SK-N-SH (cell line): Measurements from ENCODE around the gene TRPM2. TPM values are rescaled to one million over a fixed set of nuclear protein-coding genes. Genes with fewer than 3 reads are reported as not detected.

ENCODE experiments used
- CTCF ChIA-PET: fragments of 300-600, 350-600 bp; formaldehyde crosslinking; extraction: SDS; loops from one replicate; lab custom pipeline; 2021; lab: Yijun Ruan, JAX
- POLR2A ChIA-PET: fragments of 350-600 bp; sonication (Branson Sonifier 250); formaldehyde crosslinking; extraction: SDS; loops from one replicate; lab custom pipeline; 2020; ENCODE audit warnings: antibody characterized with exemption, inconsistent platforms; lab: Yijun Ruan, JAX
- DNase-seq: peaks from one replicate; pipeline ENCODE4 v3.0.0; 2012
- H2AFZ ChIP-seq: fragments of 200-600 bp; sonication (generic); 2 replicates; pipeline ENCODE4 v1.8.1; 2016; ENCODE audit warnings: antibody characterized with exemption, mild to moderate bottlenecking, low read depth
- H3F3A ChIP-seq: fragments of 200-600 bp; sonication (generic); replicated peaks from 2 replicates; pipeline ENCODE3; 2016; ENCODE audit warnings: antibody characterized with exemption, mild to moderate bottlenecking; ENCODE audit not compliant: insufficient read depth
- H3K27ac ChIP-seq, 2 experiments: fragments of 200-500 bp in 1 of 2; fragments of 200-600 bp in 1 of 2; sonication (Bioruptor generic) in 1 of 2; sonication (generic), shearing (Covaris generic) in 1 of 2; 2 replicates each; pipeline versions ENCODE4 v1.5.1 to v1.6.1; 2014 to 2016; ENCODE audit warnings: low read depth in 2 of 2, inconsistent platforms in 1 of 2, low read length in 1 of 2, mild to moderate bottlenecking in 1 of 2, mixed read lengths in 1 of 2
- H3K27me3 ChIP-seq: fragments of 200-600 bp; sonication (generic), shearing (Covaris generic); 2 replicates; pipeline ENCODE4 v1.6.1; 2016; ENCODE audit warnings: mixed run types; ENCODE audit not compliant: insufficient read depth
- H3K36me3 ChIP-seq, 2 experiments: fragments of 200-500 bp in 1 of 2; fragments of 200-600 bp in 1 of 2; sonication (Bioruptor generic) in 1 of 2; sonication (generic) in 1 of 2; replicated peaks in 1 of 2; 2 replicates each; pipeline versions ENCODE3 to v1.5.1; 2014 to 2016; ENCODE audit warnings: low read length in 1 of 2, mild to moderate bottlenecking in 1 of 2; ENCODE audit not compliant: insufficient read depth in 2 of 2, control insufficient read depth in 1 of 2
- H3K4me1 ChIP-seq, 2 experiments: fragments of 200-500 bp in 1 of 2; fragments of 200-600 bp in 1 of 2; sonication (Bioruptor generic) in 1 of 2; sonication (generic), shearing (Covaris generic) in 1 of 2; 2 replicates each; pipeline versions ENCODE4 v1.5.1 to v1.6.1; 2014 to 2016; ENCODE audit warnings: low read depth in 1 of 2, low read length in 1 of 2, mixed run types in 1 of 2; ENCODE audit not compliant: insufficient read depth in 2 of 2, control insufficient read depth in 1 of 2
- H3K4me2 ChIP-seq: fragments of 200-600 bp; sonication (generic), shearing (Covaris generic); 2 replicates; pipeline ENCODE4 v1.6.1; 2017; ENCODE audit warnings: mixed run types
- H3K4me3 ChIP-seq, 2 experiments: fragments of 200-500 bp in 1 of 2; fragments of 200-600 bp in 1 of 2; sonication (Bioruptor generic) in 1 of 2; sonication (generic), shearing (Covaris generic) in 1 of 2; 2 replicates each; pipeline versions ENCODE4 v1.5.1 to v1.8.1; 2014 to 2016; ENCODE audit warnings: low read depth in 2 of 2, inconsistent platforms in 1 of 2, low read length in 1 of 2, mild to moderate bottlenecking in 1 of 2, mixed read lengths in 1 of 2, moderate library complexity in 1 of 2
- H3K79me2 ChIP-seq: fragments of 200-600 bp; sonication (generic); 2 replicates; pipeline ENCODE4 v1.8.1; 2017; ENCODE audit warnings: mild to moderate bottlenecking; ENCODE audit not compliant: insufficient read depth
- H3K9ac ChIP-seq: fragments of 200-600 bp; sonication (generic); 2 replicates; pipeline ENCODE4 v1.6.1; 2017; ENCODE audit warnings: mixed run types
- H3K9me2 ChIP-seq: fragments of 200-600 bp; sonication (generic); 2 replicates; pipeline ENCODE4 v1.6.1; 2017; ENCODE audit warnings: mixed run types
- H3K9me3 ChIP-seq: fragments of 200-600 bp; sonication (generic); 2 replicates; pipeline ENCODE4 v1.6.1; 2017; ENCODE audit warnings: mixed run types, mild to moderate bottlenecking, moderate library complexity
- H4K20me1 ChIP-seq: fragments of 200-600 bp; sonication (generic); 2 replicates; pipeline ENCODE4 v1.6.1; 2017; ENCODE audit warnings: mild to moderate bottlenecking, mixed run types; ENCODE audit not compliant: insufficient read depth
- CTCF ChIP-seq: fragments of 200-600 bp; sonication (generic); IDR thresholded peaks from 2 replicates; pipeline ENCODE4 v1.6.1; 2017; ENCODE audit warnings: antibody characterized with exemption, mild to moderate bottlenecking, moderate library complexity
- ELF1 ChIP-seq: IDR thresholded peaks from 2 replicates; pipeline ENCODE4 v1.4.0; 2012
- FOSL2 ChIP-seq: IDR thresholded peaks from 2 replicates; pipeline ENCODE4 v1.4.0; 2012; ENCODE audit warnings: low read depth, mild to moderate bottlenecking, moderate library complexity, borderline replicate concordance
- FOXJ3 ChIP-seq: sonication (generic); formaldehyde crosslinking; IDR thresholded peaks from 2 replicates; pipeline ENCODE4 v1.5.1; 2020; ENCODE audit warnings: mild to moderate bottlenecking, missing genetic modification reagents
- GATA2 ChIP-seq: sonication (generic); formaldehyde crosslinking; IDR thresholded peaks from 2 replicates; pipeline ENCODE4 v1.5.0; 2020; ENCODE audit warnings: mild to moderate bottlenecking, missing genetic modification reagents
- IRF3 ChIP-seq: fragments of 150-350 bp; IDR thresholded peaks from 2 replicates; pipeline ENCODE4 v1.6.1; 2016; ENCODE audit warnings: mild to moderate bottlenecking, low read depth, low read length
- MEF2A ChIP-seq: IDR thresholded peaks from 2 replicates; pipeline ENCODE4 v1.4.0; 2012; ENCODE audit warnings: low read depth, borderline replicate concordance
- RCOR1 ChIP-seq: fragments of 150-350 bp; IDR thresholded peaks from 2 replicates; pipeline ENCODE4 v1.6.1; 2017; ENCODE audit warnings: antibody characterized with exemption, low read length
- REST ChIP-seq: IDR thresholded peaks from 2 replicates; pipeline ENCODE4 v1.6.1; 2012; ENCODE audit warnings: mild to moderate bottlenecking, low read depth, low read length, moderate library complexity
- RFX5 ChIP-seq: IDR thresholded peaks from 2 replicates; pipeline ENCODE4 v1.6.1; 2012; ENCODE audit warnings: mild to moderate bottlenecking, improper control_type of control experiment, low read length
- RXRA ChIP-seq: IDR thresholded peaks from 2 replicates; pipeline ENCODE4 v1.4.0; 2012; ENCODE audit warnings: low read depth, mild to moderate bottlenecking, borderline replicate concordance
- TCF12 ChIP-seq: IDR thresholded peaks from 2 replicates; pipeline ENCODE4 v1.4.0; 2012
- TEAD4 ChIP-seq: IDR thresholded peaks from 2 replicates; pipeline ENCODE4 v1.4.0; 2012; ENCODE audit warnings: mild to moderate bottlenecking, borderline replicate concordance; ENCODE audit not compliant: insufficient read depth
- USF1 ChIP-seq: IDR thresholded peaks from 2 replicates; pipeline ENCODE4 v1.4.0; 2012; ENCODE audit warnings: low read depth, borderline replicate concordance
- WGBS: methylation state at CpG from one replicate; pipeline ENCODE4 v1.1.6; 2017; ENCODE audit warnings: low lambda C conversion rate; 5-methylcytosine and 5-hydroxymethylcytosine counted together
- polyA plus RNA-seq, 3 experiments: library from polyadenylated mRNA; depleted of rRNA; stranded (reverse); fragments of >200 nt; gene quantifications; 2 replicates each; pipeline ENCODE4 v1.2.3, GENCODE V29; 2012

Gene TRPM2
- polyA plus RNA-seq, 1 of the 3 experiments (the other 2 are of a cell fraction), result not detected

GRCh38 chr21:44317871-44318270 is 35.5 kb upstream of the TRPM2 start (continued):
- TF ChIP-seq RXRA (no peak), TCF12 (no peak), IRF3 (no peak), REST (no peak), TEAD4 (no peak)

GRCh38 chr21:44318489-44319285 is 34.7 kb upstream of the TRPM2 start:
- Histone ChIP-seq H3K9me3 (no peaks in the 10 kb centered on the region), H4K20me1 (no peaks in the 10 kb centered on the region), H3K9ac (no peak overlapping the region), H3K79me2 (no peaks in the 10 kb centered on the region), H3K4me2 (no peak overlapping the region), H3K4me3 (no peak overlapping the region), H3K36me3 (peaks cover 0 to 44% of the 10 kb centered on the region in 2 experiments), H3K27me3 (no peaks in the 10 kb centered on the region)
- POLR2A ChIA-PET, result no interaction called here
- CTCF ChIA-PET, result interaction anchor here (0.8 to 0.9 kb wide), 2 partner anchors 14 to 16 kb away, joined by 4 to 5 read pairs; no protein-coding TSS in a partner anchor
- no peak for TF ChIP-seq RCOR1
- no peak for TF ChIP-seq ELF1
- no peak for TF ChIP-seq MEF2A
- no peak for TF ChIP-seq GATA2 (CRISPR knock-in tag)
- no peak for TF ChIP-seq USF1
- no peak for TF ChIP-seq CTCF
- TF ChIP-seq TEAD4, result no peak
- no peak for TF ChIP-seq FOSL2
- TF ChIP-seq FOXJ3, result no peak
- no peak for TF ChIP-seq REST
- no peak for TF ChIP-seq RFX5
- TF ChIP-seq, all 33 proteins: peak for 0
- no peaks in the 10 kb centered on the region for H3F3A ChIP-seq
- no peak for DNase-seq
- H3K4me1 ChIP-seq, result no peaks in the 10 kb centered on the region
- WGBS, result 95% methylated on average over 15 of the region's 25 CpGs
- no peaks in the 10 kb centered on the region for H3K9me2 ChIP-seq
- no peak overlapping the region for H3K27ac ChIP-seq
- no peak overlapping the region for H2AFZ ChIP-seq
